ENCODE data around the gene C2CD2. TPM values are rescaled to one million over a fixed set of nuclear protein-coding genes. Genes with fewer than 3 reads are reported as not detected.
A peak's percentile ranks its signal among the peaks of the same experiment; 100 is the strongest.

The C2CD2 gene
- total RNA-seq, 2 donors from 2014 or later, result 28.0 to 43.1 TPM

DNA sequence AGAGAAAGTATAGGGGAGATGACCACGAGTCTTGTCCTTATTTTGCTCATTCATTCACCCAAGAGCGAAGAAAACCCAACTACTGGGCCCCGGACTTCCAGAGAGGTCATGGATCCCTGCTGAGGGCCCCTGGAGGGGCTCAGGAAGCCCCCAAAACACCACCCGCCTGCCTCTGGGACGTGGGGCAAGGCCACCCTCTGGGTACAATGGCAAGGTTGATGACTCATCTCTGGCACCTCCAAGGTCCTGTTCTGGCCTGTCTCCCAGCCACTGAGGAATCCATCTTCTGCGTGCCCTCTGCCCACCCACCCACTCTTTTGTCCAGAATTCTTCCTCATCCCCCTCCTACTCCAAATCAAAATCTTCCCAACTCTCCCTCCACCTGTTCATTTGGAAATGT, 53.4 kb downstream of the C2CD2 start:
- peak; percentile 28 for DNase-seq (ENCODE audit: low spot score)
- intact Hi-C loops (cut with DNase I), result no loop called here

DNA sequence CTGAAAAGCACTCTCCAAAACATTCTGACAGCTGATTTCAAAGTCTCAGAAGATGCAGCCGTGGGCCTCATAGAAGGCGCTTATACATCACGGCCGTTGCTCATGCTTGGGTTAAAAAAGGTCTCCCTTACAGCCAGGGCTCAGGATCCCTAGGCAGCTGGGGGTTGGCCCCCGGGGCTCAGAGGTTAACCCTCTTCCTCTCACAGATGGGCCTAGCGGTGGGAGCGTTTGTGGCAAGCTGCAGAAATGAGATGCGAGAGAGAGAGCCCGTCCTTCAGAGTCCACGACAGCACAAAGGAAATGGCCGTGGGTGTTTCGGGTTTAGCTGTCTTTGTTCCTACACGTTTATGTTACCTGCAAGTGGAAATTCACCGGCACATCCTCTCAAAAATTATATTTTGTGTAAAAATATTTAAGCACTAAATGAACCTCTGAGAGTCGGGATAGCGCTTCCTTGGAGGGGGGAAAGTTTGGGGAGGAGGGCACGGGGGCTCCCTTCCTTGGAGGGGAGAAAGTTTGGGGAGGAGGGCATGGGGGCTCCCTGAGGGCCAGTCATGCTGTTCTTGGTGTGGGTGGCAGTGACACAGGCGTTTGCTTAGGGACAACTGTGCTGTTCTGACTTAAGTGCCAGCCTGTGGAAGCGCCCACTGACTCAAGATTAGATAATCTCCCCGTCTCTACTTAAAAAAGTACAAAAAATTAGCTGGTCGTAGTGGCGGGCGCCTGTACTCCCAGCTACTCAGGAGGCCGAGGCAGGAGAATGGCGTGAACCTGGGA, 54.2 kb downstream of the C2CD2 start:
- intact Hi-C loops (cut with DNase I), result no loop called here
- DNase-seq (ENCODE audit: low spot score), result peak; percentile 61

DNA sequence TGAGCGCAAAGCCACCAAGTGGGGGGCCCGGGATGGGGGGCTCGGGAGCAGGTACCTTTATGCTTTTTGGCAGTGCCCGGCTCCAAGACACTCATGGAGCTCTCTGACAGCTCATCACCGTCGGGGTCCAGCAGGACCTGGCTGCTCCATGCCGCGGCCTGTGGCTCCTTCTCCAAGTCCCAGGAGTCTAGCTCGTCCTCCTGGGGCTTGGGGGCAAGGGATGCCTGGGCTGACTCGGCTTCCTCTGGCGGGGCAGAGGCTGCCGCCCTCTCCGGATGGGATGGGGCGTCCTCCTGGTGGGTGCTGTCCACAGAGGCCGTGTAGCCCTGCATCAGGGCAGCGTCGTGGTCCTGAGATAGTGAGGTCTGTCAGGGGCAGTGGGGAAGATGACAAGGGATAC, 54.8 kb downstream of the C2CD2 start:
- DNase-seq (ENCODE audit: low spot score), result peak; percentile 69
- intact Hi-C loops (cut with DNase I), result no loop called here

- DNase-seq (ENCODE audit: low spot score), result peak; percentile 57
- intact Hi-C loops (cut with DNase I), result no loop called here
Observed at GRCh38 chr21:41897700-41898099, 56.1 kb downstream of the C2CD2 start.

DNA sequence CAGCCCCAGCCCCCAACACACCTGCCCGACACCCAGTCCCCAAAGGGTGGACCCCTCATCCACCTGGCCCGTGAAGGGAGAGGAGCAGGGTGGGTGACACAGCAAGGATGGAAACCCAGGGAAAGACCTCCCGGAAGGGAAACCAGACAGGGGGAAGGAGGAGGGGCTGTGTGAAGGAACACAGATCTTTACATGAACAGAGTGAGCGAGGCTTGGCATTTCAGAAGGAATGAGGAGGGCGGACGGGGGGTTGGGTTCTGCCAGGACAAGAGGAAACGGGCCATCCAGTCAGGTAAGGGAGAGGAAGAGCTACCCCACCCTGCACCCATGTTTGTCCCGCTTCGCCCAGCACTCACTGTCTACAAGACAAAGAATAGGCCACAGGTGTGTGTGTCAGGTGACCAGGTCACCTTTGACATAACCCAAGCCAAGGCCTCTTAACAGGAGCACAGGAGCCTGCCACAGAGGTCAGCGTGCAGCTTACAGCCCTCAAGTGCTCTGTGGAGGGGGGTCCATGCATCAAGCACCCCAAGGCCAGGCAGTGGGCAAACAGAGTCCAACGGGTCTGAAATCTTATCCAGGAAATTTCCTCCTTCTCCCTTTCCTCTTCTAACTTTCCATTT, 56.7 kb downstream of the C2CD2 start:
- peak; percentile 53 for DNase-seq (ENCODE audit: low spot score)
- intact Hi-C loops (cut with DNase I), result no loop called here

DNA sequence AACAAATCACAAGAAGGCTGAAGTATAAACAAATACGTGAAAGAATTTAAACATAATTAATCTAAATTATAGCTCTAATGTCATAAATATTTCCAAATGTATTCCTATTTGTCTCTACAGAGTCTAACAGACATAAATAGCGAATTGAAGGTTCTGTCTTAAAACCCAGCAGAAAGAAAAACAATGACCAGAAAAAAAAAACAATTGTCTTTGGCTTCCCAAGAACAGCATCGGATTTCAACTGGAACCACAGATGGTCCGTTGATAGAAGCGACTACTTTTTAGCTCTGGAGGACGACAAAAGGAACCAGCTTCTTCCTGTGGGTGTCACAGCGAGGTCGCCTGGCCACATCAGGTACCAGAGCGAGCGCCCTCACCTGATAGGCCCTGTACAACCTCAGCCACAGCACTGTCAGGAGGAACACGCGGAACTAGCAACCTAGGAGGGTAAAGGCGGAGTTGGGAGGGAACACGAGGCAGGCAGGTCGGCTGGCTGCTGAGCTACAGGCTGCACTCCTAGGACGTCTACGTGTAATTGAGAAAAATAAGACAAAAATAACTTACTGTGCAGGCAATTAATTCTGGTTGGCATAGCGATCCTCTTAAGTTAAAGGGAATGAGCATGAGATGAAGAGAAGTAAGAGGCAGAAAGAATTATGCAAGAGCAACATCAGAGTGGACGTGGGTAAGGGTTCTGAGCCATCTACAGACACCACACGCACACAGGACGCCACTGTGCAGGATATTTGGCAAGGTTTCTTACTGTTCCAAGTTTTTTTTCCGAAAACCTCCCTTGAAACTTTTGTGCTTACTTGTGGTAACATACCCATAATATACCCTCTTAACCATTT, 58.0 kb downstream of the C2CD2 start:
- DNase-seq (ENCODE audit: low spot score), result peak; percentile 59
- intact Hi-C loops (cut with DNase I), result no loop called here

GRCh38 chr21:41894922-41895557, 58.8 kb downstream of the C2CD2 start:
- DNase-seq (ENCODE audit: low spot score), result peak; percentile 37
- intact Hi-C loops (cut with DNase I), result no loop called here

DNA sequence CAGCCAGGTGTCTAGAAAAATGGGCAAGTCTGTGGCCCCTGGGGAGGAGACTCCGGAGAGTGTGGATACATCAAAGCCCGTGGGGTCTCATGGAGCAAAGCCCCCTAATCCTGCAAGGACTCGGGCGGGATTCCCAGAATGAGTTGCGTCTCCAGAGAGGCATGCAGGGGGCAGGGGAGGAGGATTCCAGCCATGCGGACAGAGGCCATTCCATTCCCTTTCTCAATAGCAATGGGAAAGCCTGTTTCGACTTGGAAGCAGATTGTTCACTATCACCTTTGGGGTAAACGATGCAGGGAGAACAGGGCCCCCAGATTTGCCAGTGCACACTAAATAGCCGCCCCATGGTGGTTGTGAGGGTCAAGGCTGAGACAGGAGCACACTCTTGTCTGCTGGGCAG, 59.3 kb downstream of the C2CD2 start:
- DNase-seq (ENCODE audit: low spot score), result peak; percentile 58
- intact Hi-C loops (cut with DNase I), result no loop called here

DNA sequence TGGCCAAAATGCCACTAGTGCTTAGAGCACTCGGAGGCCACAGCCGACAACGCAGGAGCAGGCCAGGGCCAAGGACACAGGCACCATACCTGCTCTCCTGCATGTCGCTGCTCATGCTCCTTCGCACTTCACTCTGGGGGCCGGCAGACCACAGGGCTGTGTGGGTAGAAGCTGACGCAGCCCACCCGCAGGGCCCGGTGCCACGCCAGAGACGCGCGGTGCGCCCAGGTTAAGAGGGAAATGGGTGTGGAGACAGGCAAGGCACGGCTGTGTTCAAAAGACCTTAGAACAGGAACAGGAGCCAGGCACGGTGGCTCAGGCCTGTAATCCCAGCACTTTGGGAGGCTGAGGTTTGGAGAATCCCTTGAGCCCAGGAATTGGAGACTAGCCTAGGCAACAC, 61.1 kb downstream of the C2CD2 start:
- intact Hi-C loops (cut with DNase I), result no loop called here
- DNase-seq (ENCODE audit: low spot score), result peak; percentile 70

DNA sequence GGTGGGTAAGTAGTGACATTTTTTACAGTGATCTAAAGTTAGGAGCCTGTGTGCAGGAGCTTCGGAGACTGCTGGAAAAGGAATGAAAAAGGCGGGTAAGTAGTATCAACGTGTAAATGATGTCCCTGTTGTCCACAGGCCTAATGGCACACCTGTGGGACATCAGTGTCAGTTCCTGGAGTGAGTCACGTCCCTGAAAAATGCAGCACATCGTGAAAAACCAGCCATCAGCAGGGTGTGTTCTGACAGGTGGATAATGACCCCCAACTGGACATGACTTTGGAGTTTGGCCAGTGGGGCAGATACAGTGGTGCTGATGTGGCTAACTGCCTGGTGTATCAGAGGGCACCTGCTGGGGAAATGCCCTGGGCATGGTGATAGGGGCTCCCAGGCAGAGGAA, 62.7 kb downstream of the C2CD2 start:
- DNase-seq (ENCODE audit: low spot score), result no peak
- intact Hi-C loops (cut with DNase I), result no loop called here

DNA sequence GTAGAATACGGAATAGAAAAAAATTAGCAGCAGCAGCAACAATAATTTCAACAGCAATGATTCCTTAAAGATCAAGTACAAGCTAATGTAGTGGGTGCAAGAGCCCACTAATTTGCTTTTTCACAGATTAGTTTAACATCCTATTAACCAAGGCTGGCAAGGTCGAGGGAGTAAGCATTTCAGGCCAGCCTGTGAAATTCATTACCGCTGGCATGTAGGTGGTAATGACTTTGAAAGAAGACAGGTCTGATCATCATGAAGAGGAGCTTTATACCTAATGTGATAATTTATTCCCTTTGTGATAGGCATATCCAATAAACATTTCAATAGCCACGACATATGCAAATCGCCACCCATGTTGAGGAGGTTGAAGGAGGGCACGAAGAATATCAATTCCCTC, 63.5 kb downstream of the C2CD2 start:
- no peak for DNase-seq (ENCODE audit: low spot score)
- intact Hi-C loops (cut with DNase I), result no loop called here

DNA sequence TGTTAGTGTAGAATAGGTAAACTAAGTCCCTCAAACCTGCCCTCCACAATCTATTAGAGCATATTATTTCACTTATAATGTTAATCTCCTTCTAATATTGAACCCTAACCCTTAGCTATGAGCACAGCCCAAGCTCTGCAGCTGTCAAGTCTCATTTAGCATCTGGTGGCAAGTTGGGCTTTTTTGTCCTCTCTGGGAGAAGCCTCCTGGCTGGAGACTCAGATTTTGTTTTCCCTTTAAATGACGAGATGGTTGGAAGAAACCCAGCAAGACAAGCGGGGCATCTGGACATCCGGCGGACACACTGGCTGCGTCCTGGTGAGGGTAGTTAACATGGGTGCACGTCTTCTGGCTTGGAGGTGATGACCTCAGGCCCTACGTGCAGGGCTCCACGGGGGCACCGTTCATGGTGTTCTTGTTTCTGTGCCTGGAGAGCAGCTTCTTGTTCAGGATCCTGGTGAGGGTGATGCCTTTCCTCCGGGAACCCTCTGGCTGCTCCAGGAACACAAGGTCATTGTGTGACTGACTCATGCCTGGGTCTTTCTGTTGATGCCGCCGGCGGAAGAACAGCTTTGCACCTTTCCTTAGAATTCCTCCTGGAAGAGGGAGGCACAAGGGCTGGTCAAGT, 65.0 kb downstream of the C2CD2 start:
- peak; percentile 71 for DNase-seq (ENCODE audit: low spot score)
- intact Hi-C loops (cut with DNase I), result no loop called here

DNA sequence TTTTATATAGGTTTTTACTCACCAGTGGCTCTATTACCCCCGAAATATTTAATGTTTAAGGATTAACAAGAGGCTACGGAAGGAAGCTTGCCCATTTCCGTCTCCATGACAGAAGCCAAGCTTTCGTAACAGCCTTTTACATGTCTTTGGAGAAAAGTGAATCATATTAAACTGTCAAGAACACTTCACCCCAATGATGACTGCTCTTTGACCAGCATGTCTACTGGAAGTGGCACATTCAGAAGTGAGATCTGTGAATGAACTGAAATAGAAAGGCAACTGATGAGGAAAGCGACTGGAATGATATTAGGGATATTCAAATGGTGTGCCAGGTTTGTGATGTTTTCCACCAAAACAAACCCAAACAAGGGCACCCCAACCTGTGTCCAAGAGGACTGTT, 66.2 kb downstream of the C2CD2 start:
- intact Hi-C loops (cut with DNase I), result no loop called here

GRCh38 chr21:41886328-41886727, 67.5 kb downstream of the C2CD2 start:
- intact Hi-C loops (cut with DNase I), result no loop called here
- DNase-seq (ENCODE audit: low spot score), result no peak

More for the DNA sequence above, 66.2 kb downstream of the C2CD2 start:
- peak; percentile 7 for DNase-seq (ENCODE audit: low spot score)

- peak; percentile 47 for DNase-seq (ENCODE audit: low spot score)
- intact Hi-C loops (cut with DNase I), result no loop called here
Observed at GRCh38 chr21:41885341-41886024, 68.3 kb downstream of the C2CD2 start.

GRCh38 chr21:41884501-41885030, 69.3 kb downstream of the C2CD2 start:
- DNase-seq (ENCODE audit: low spot score), result peak; percentile 70
- intact Hi-C loops (cut with DNase I), result no loop called here

GRCh38 chr21:41883582-41883981, 70.2 kb downstream of the C2CD2 start:
- intact Hi-C loops (cut with DNase I), result no loop called here
- peak; percentile 56 for DNase-seq (ENCODE audit: low spot score)

DNA sequence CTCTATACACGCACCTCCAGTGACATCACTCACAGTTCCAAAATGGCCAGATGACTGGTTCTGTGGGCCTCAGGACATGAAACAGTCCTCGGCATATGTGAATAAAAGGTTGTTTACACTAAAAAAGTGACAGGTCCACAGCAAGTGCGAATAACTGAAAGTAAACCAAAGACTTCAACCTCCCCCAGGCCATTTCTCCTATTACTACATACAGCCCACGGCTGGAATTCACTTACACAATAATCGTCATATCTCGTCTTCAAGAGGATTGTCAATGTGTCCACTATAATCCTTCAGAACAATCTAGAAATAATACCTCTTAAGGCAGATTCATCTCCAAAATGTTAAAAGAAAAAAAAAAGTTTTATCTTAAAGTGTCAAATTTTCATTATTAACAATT, 72.8 kb downstream of the C2CD2 start:
- intact Hi-C loops (cut with DNase I), result no loop called here
- no peak for DNase-seq (ENCODE audit: low spot score)
